Tibial artery (tissue), 4 donors: ENCODE results near the gene CSF1R.

Experiments used
- DNase-seq, 2 donors: peaks; one replicate each; pipeline ENCODE4 v3.0.0-alpha.2; 2019
- H3K27ac ChIP-seq, 2 donors: fragments of 200-600 bp; sonication (generic) in 1 of 2; 1 replicate in 1 of 2; 2 replicates in 1 of 2; pipeline ENCODE4 v1.5.1; 2018 to 2019; ENCODE audit warnings: mild to moderate bottlenecking in 1 of 2
- H3K27me3 ChIP-seq, 2 donors: fragments of 200-600 bp; sonication (generic) in 1 of 2; one replicate each; pipeline versions ENCODE4 v1.5.1 to v1.6.0; 2016 to 2019
- H3K36me3 ChIP-seq, 3 donors: fragments of 200-600 bp; sonication (generic) in 2 of 3; one replicate each; pipeline ENCODE4 v1.5.1; 2016 to 2019; ENCODE audit warnings: mild to moderate bottlenecking in 2 of 3
- H3K4me1 ChIP-seq, 4 donors: fragments of 200-600 bp; sonication (generic) in 2 of 4; 1 replicate in 3 of 4; 2 replicates in 1 of 4; pipeline ENCODE4 v1.5.1; 2016 to 2019
- H3K4me3 ChIP-seq, 2 donors: fragments of 200-600 bp; sonication (generic) in 1 of 2; 1 replicate in 1 of 2; 2 replicates in 1 of 2; pipeline ENCODE4 v1.5.1; 2018 to 2019; ENCODE audit warnings: mild to moderate bottlenecking in 2 of 2
- H3K9me3 ChIP-seq, 3 donors: fragments of 200-600 bp; sonication (generic) in 1 of 3; one replicate each; pipeline ENCODE4 v1.5.1; 2016 to 2019
- CTCF ChIP-seq, 2 experiments: fragments of 200-600 bp in 1 of 2; fragments of 450-650 bp in 1 of 2; IDR thresholded peaks; one replicate each; pipeline ENCODE4 v1.5.1; 2017 to 2019; ENCODE audit warnings: antibody characterized with exemption in 2 of 2, mild to moderate bottlenecking in 1 of 2, moderate library complexity in 1 of 2
- intact Hi-C: fragments of 100-400 bp; cut with DNase I; formaldehyde crosslinking; loops from one replicate; pipeline ENCODE4 v1.15.0; 2023; ENCODE audit warnings: low total_unique reads

Gene CSF1R

GRCh38 chr5:150104550-150104870 is 18.2 kb upstream of the CSF1R start:
- H3K36me3 ChIP-seq = no peaks in the 10 kb centered on the region
- intact Hi-C loops = no loop called here
- DNase-seq = no peak
- no peak overlapping the region for H3K27ac ChIP-seq
- H3K27me3 ChIP-seq = no peaks in the 10 kb centered on the region
- H3K4me1 ChIP-seq = no peaks in the 10 kb centered on the region
- H3K9me3 ChIP-seq = no peaks in the 10 kb centered on the region
- no peak for TF ChIP-seq CTCF (IDR thresholded peaks at IDR 0.05)
- no peak overlapping the region for H3K4me3 ChIP-seq

- TF ChIP-seq CTCF (IDR thresholded peaks at IDR 0.05) = no peak
- DNase-seq = no peak
- Histone ChIP-seq H3K27ac (no peak overlapping the region), H3K27me3 (no peaks in the 10 kb centered on the region), H3K4me1 (no peaks in the 10 kb centered on the region), H3K4me3 (no peak overlapping the region), H3K9me3 (no peaks in the 10 kb centered on the region), H3K36me3 (no peaks in the 10 kb centered on the region)
- intact Hi-C loops = no loop called here
Observed at GRCh38 chr5:150103678-150104549, 17.6 kb upstream of the CSF1R start.

DNA sequence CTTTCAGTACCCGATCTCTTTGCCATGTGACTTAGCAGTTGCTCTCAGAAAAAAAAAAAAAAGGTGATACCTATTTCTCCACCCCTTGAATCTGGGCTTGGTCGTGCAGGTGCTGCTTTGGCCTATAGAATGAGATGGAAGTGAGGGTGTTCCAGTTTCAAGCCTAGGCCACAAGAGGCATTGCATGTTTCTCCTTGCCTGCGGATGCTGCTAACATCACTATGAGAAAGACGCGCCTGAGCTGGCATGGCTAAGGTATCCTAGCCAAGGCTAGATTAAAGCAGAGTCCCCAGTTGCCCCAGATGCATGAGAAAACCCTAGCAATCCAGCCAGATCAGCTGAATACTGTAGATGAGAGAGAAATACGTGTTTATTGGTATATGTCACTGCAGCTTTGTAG is 14.7 kb upstream of the CSF1R start:
- no peaks in the 10 kb centered on the region for H3K27me3 ChIP-seq
- H3K9me3 ChIP-seq = no peaks in the 10 kb centered on the region
- TF ChIP-seq CTCF (IDR thresholded peaks at IDR 0.05) = no peak
- no peak overlapping the region for H3K4me3 ChIP-seq
- H3K4me1 ChIP-seq = no peaks in the 10 kb centered on the region
- H3K27ac ChIP-seq = no peak overlapping the region
- intact Hi-C loops = no loop called here
- no peak for DNase-seq
- H3K36me3 ChIP-seq = no peaks in the 10 kb centered on the region

- intact Hi-C loops = no loop called here
- no peaks in the 10 kb centered on the region for H3K36me3 ChIP-seq
Observed at GRCh38 chr5:150097152-150097551, 10.8 kb upstream of the CSF1R start.

DNA sequence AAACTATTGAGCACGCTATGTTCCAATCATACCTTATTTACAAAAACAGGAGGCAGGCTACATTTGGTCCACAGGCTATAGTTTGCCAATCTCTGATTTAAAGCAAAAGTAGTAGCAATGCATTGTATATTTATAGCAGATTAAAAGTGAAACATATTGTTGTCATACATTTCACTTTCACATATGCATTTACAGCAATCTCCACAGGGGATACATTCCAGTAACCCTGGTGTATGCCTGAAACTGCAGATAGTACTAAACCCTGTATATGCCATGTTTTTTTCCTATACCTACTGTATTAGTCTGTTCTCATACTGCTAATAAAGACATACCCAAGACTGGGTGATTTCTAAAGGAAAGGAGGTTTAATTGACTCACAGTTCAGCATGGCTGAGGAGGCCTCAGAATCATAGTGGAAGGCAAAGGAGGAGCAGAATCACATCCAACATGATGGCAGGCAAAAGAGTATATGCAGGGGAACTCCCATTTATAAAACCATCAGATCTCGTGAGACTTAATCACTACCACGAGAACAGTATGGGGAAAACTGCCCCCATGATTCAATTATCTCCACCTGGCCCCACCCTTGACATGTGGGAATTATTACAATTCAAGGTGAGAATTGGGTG is 5.9 kb upstream of the CSF1R start:
- Histone ChIP-seq H3K9me3 (no peaks in the 10 kb centered on the region), H3K36me3 (no peaks in the 10 kb centered on the region), H3K4me1 (no peaks in the 10 kb centered on the region), H3K27ac (no peak overlapping the region), H3K27me3 (no peaks in the 10 kb centered on the region), H3K4me3 (no peak overlapping the region)
- intact Hi-C loops = no loop called here
- TF ChIP-seq CTCF (IDR thresholded peaks at IDR 0.05) = no peak
- no peak for DNase-seq

More at GRCh38 chr5:150097152-150097551, 10.8 kb upstream of the CSF1R start:
- Histone ChIP-seq H3K4me3 (no peak overlapping the region), H3K9me3 (no peaks in the 10 kb centered on the region), H3K27me3 (no peaks in the 10 kb centered on the region), H3K27ac (no peak overlapping the region), H3K4me1 (no peaks in the 10 kb centered on the region)
- DNase-seq = no peak
- TF ChIP-seq CTCF (IDR thresholded peaks at IDR 0.05) = no peak
